A549 (cell line): ENCODE results near the gene U2SURP. TPM values are rescaled to one million over a fixed set of nuclear protein-coding genes. Genes with fewer than 3 reads are reported as not detected.

Source experiments
- ATAC-seq, 2 experiments: fragments of 200-7000 bp in 1 of 2; fragments of >200 bp in 1 of 2; cut with Nextera tagmentation in 1 of 2; cut with Tn5 transposase in 1 of 2; 3 replicates each; pipeline versions ENCODE4 v1.8.0 to v1.9.1; 2018 to 2020; ENCODE audit warnings: mild to moderate bottlenecking in 1 of 2, moderate library complexity in 1 of 2
- CTCF ChIA-PET: fragments of 300-600 bp; sonication (Branson Sonifier 250); formaldehyde crosslinking; extraction: SDS; loops from one replicate; lab custom pipeline; 2021; ENCODE audit warnings: antibody characterized with exemption, inconsistent platforms; lab: Yijun Ruan, JAX
- POLR2A ChIA-PET: fragments of 350-600 bp; formaldehyde crosslinking; extraction: SDS; loops from one replicate; lab custom pipeline; 2021; ENCODE audit warnings: antibody characterized with exemption, inconsistent platforms; lab: Yijun Ruan, JAX
- DNase-seq, 2 experiments: peaks; one replicate each; pipeline versions ENCODE4 v3.0.0 to v3.0.0-alpha.2; 2011 to 2016; ENCODE audit warnings: low read depth in 1 of 2, low spot score in 1 of 2
- FAIRE-seq: peaks from 2 replicates; lab custom pipeline; 2011; peaks lifted over from hg19 to GRCh38; lab: Jason Lieb, UNC
- H3K27ac ChIP-seq, 2 experiments: fragments of >200 bp; sonication (Bioruptor Twin); formaldehyde crosslinking; 3 replicates each; pipeline ENCODE4 v1.5.1; 2016 to 2017
- H3K4me1 ChIP-seq: fragments of >200 bp; sonication (Bioruptor Twin); formaldehyde crosslinking; 3 replicates; pipeline ENCODE4 v1.6.1; 2016
- H3K4me2 ChIP-seq: fragments of >200 bp; sonication (Bioruptor Twin); formaldehyde crosslinking; 3 replicates; pipeline ENCODE4 v1.6.1; 2016
- H3K4me3 ChIP-seq: fragments of >200 bp; sonication (Bioruptor Twin); formaldehyde crosslinking; 3 replicates; pipeline ENCODE4 v1.5.1; 2016
- H3K9me3 ChIP-seq: fragments of >200 bp; sonication (Bioruptor Twin); formaldehyde crosslinking; 3 replicates; pipeline ENCODE4 v1.6.1; 2016
- CBX2 ChIP-seq: fragments of 200-600 bp; sonication (generic); IDR thresholded peaks from 2 replicates; pipeline ENCODE4 v1.6.1; 2016; ENCODE audit warnings: low read depth, mild to moderate bottlenecking, borderline replicate concordance
- CEBPB ChIP-seq, 2 experiments: fragments of >200 bp in 1 of 2; sonication (Bioruptor Twin) in 1 of 2; formaldehyde crosslinking in 1 of 2; IDR thresholded peaks; 2 replicates each; pipeline ENCODE4 v1.6.1; 2012 to 2016
- EHF ChIP-seq: fragments of 250-450 bp; sonication (Bioruptor Pico); IDR thresholded peaks from 2 replicates; pipeline ENCODE4 v1.5.0; 2020; ENCODE audit warnings: mild to moderate bottlenecking
- ESRRA ChIP-seq: fragments of 150-350 bp; IDR thresholded peaks from 2 replicates; pipeline ENCODE4 v1.6.1; 2014; ENCODE audit warnings: mild to moderate bottlenecking, low read length, borderline replicate concordance
- HOXA7 ChIP-seq: fragments of 250-450 bp; sonication (Bioruptor Pico); IDR thresholded peaks from 2 replicates; pipeline ENCODE4 v1.5.0; 2020; ENCODE audit warnings: mild to moderate bottlenecking, moderate library complexity
- HOXB13 ChIP-seq: fragments of 250-450 bp; sonication (Bioruptor Pico); IDR thresholded peaks from 2 replicates; pipeline ENCODE4 v1.5.0; 2020; ENCODE audit warnings: low read depth, mild to moderate bottlenecking, moderate library complexity
- MAFK ChIP-seq: fragments of 450-650 bp; IDR thresholded peaks from 2 replicates; pipeline ENCODE4 v1.6.1; 2014; ENCODE audit not compliant: partially characterized antibody
- RARB ChIP-seq: fragments of 250-450 bp; sonication (Bioruptor Pico); IDR thresholded peaks from 2 replicates; pipeline ENCODE4 v1.8.0; 2021; ENCODE audit warnings: mild to moderate bottlenecking, moderate library complexity
- RCOR1 ChIP-seq: fragments of 150-350 bp; IDR thresholded peaks from 2 replicates; pipeline ENCODE4 v1.6.1; 2014; ENCODE audit warnings: antibody characterized with exemption, low read length, low read depth
- RFX5 ChIP-seq: fragments of 450-650 bp; IDR thresholded peaks from 2 replicates; pipeline ENCODE4 v1.7.1; 2014; ENCODE audit warnings: antibody characterized with exemption, mild to moderate bottlenecking, moderate library complexity
- RNF2 ChIP-seq: fragments of 200-600 bp; sonication (generic); IDR thresholded peaks from 2 replicates; pipeline ENCODE4 v1.6.1; 2016; ENCODE audit warnings: low read depth, mild to moderate bottlenecking, antibody characterized with exemption, moderate library complexity, borderline replicate concordance
- SREBF2 ChIP-seq: fragments of 450-650 bp; IDR thresholded peaks from 2 replicates; pipeline ENCODE4 v1.6.1; 2014; ENCODE audit warnings: mild to moderate bottlenecking, moderate library complexity
- TFCP2L1 ChIP-seq: fragments of 250-450 bp; sonication (Bioruptor Pico); IDR thresholded peaks from 2 replicates; pipeline ENCODE4 v1.5.0; 2021; ENCODE audit warnings: mild to moderate bottlenecking
- ZC3H11A ChIP-seq: fragments of 450-650 bp; IDR thresholded peaks from 2 replicates; pipeline ENCODE4 v1.6.1; 2014; ENCODE audit warnings: antibody characterized with exemption, mild to moderate bottlenecking
- ZFP36 ChIP-seq: fragments of 450-650 bp; IDR thresholded peaks from 2 replicates; pipeline ENCODE4 v1.6.1; 2014; ENCODE audit warnings: borderline replicate concordance; ENCODE audit not compliant: partially characterized antibody
- ZSCAN20 ChIP-seq: fragments of 250-450 bp; sonication (Bioruptor Pico); IDR thresholded peaks from 2 replicates; pipeline ENCODE4 v1.8.0; 2022; ENCODE audit warnings: mild to moderate bottlenecking, moderate library complexity
- WGBS: methylation state at CpG from one replicate; pipeline ENCODE4 v1.1.6; 2017; ENCODE audit errors: missing lambda C conversion rate; 5-methylcytosine and 5-hydroxymethylcytosine counted together
- polyA plus RNA-seq, 4 experiments: library from polyadenylated mRNA; depleted of rRNA in 3 of 4; stranded (reverse); fragments of >200 nt; fragmentation: RNase III in 1 of 4; extraction: RNeasy Plus Mini Kit Qiagen cat#74134 plus additional on column Dnase treatment in 1 of 4; gene quantifications; 2 replicates in 3 of 4; 3 replicates in 1 of 4; pipeline ENCODE4 v1.2.3, GENCODE V29; 2011 to 2017
- TF ChIP-seq, protein P1 (sequence below): fragments of 150-350 bp; IDR thresholded peaks from 2 replicates; pipeline ENCODE4 v1.6.1; 2014; ENCODE audit warnings: low read depth, mild to moderate bottlenecking, low read length
- TF ChIP-seq, protein P2 (sequence below): IDR thresholded peaks from 2 replicates; pipeline ENCODE4 v1.6.1; 2012
- TF ChIP-seq, protein P3 (sequence below): fragments of >200 bp; sonication (Bioruptor Twin); formaldehyde crosslinking; IDR thresholded peaks from 3 replicates; pipeline ENCODE4 v1.6.1; 2016
- TF ChIP-seq, protein P4 (sequence below): fragments of 200-600 bp; sonication (generic); IDR thresholded peaks from 2 replicates; pipeline ENCODE4 v1.6.1; 2016; ENCODE audit warnings: antibody characterized with exemption, mild to moderate bottlenecking, moderate library complexity

Gene U2SURP
- polyA plus RNA-seq, 2 of the 4 experiments (the other 2 are of a cell fraction), result 90.1 to 166 TPM

DNA sequence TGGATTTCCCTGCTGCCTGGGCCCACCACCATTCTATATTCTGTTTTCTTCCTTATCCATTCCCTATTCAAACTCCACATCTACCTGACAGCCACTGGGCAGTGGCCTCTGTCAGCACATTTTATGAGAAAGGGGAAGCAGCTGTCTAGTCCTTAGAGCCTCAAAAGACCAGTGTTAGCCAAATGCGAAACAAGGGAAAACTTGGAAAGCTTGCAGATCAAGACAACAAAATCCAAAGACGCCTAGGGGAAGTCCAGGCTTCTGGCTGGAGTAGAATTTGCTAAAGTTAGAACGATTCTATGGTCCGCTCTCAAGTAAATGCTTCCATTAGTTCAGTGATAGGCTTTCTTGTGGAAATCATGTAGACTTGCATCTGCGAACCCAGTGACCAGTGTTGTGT, 78.8 kb downstream of the U2SURP start:
- Histone ChIP-seq H3K27ac (no peak overlapping the region), H3K4me1 (no peaks in the 10 kb centered on the region), H3K4me2 (no peak overlapping the region), H3K4me3 (no peak overlapping the region), H3K9me3 (no peaks in the 10 kb centered on the region)
- TF ChIP-seq EHF (no peak), HOXA7 (CRISPR knock-in tag) (no peak), RFX5 (no peak), ZSCAN20 (no peak), RNF2 (no peak), CBX2 (no peak), MAFK (no peak), ESRRA (no peak), TFCP2L1 (no peak), ZC3H11A (no peak), ZFP36 (no peak), CEBPB (IDR thresholded peaks at IDR 0.05) (no peak), HOXB13 (CRISPR knock-in tag) (no peak), RCOR1 (no peak), SREBF2 (no peak)
- TF ChIP-seq, protein P1, sequence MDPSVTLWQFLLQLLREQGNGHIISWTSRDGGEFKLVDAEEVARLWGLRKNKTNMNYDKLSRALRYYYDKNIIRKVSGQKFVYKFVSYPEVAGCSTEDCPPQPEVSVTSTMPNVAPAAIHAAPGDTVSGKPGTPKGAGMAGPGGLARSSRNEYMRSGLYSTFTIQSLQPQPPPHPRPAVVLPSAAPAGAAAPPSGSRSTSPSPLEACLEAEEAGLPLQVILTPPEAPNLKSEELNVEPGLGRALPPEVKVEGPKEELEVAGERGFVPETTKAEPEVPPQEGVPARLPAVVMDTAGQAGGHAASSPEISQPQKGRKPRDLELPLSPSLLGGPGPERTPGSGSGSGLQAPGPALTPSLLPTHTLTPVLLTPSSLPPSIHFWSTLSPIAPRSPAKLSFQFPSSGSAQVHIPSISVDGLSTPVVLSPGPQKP, result no peak
- TF ChIP-seq, protein P2, sequence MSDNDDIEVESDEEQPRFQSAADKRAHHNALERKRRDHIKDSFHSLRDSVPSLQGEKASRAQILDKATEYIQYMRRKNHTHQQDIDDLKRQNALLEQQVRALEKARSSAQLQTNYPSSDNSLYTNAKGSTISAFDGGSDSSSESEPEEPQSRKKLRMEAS, result no peak
- POLR2A ChIA-PET, result no interaction called here
- ATAC-seq, result no peak
- FAIRE-seq, result no peak
- WGBS, result 67% methylated on average over 5 of the region's 5 CpGs
- no peak for DNase-seq
- CTCF ChIA-PET, result no interaction called here

DNA sequence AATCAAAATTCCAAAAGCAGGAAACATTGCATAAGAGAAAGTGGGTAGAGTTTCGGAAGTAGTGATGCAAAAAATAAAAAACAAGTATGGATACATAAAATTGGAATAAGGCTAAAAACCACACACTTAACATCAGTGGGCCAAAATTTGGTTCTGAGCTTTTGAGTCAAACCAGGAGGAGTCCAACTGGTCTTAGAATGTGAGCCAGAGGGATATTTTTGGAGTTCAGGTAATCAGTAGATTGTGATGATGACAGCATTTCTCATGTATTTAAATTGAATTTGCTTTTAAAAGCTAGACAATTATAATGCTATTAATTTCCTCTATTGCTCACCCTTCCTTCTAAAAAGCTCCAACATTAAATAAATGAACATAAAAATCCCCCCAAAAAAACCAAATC, 80.0 kb downstream of the U2SURP start:
- ChIA-PET POLR2A (no interaction called here), CTCF (interaction anchor here (1.0 kb wide), 1 partner anchor 24 kb away, joined by 3 read pairs; no protein-coding TSS in a partner anchor)
- no peak for ATAC-seq

More for the DNA sequence above, 80.0 kb downstream of the U2SURP start:
- FAIRE-seq, result no peak
- no peak overlapping the region for H3K4me2 ChIP-seq
- no peak for DNase-seq
- no peaks in the 10 kb centered on the region for H3K9me3 ChIP-seq
- H3K4me3 ChIP-seq, result no peak overlapping the region
- no peaks in the 10 kb centered on the region for H3K4me1 ChIP-seq
- no peak overlapping the region for H3K27ac ChIP-seq
- WGBS, result 56% methylated on average over 1 of the region's 1 CpG
- no peak for TF ChIP-seq CEBPB (IDR thresholded peaks at IDR 0.05)
- TF ChIP-seq, protein P3, sequence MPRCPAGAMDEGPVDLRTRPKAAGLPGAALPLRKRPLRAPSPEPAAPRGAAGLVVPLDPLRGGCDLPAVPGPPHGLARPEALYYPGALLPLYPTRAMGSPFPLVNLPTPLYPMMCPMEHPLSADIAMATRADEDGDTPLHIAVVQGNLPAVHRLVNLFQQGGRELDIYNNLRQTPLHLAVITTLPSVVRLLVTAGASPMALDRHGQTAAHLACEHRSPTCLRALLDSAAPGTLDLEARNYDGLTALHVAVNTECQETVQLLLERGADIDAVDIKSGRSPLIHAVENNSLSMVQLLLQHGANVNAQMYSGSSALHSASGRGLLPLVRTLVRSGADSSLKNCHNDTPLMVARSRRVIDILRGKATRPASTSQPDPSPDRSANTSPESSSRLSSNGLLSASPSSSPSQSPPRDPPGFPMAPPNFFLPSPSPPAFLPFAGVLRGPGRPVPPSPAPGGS, result no peak
- peak; percentile 48 for TF ChIP-seq MAFK
- TF ChIP-seq RARB (CRISPR knock-in tag), result no peak
- TF ChIP-seq, protein P4, sequence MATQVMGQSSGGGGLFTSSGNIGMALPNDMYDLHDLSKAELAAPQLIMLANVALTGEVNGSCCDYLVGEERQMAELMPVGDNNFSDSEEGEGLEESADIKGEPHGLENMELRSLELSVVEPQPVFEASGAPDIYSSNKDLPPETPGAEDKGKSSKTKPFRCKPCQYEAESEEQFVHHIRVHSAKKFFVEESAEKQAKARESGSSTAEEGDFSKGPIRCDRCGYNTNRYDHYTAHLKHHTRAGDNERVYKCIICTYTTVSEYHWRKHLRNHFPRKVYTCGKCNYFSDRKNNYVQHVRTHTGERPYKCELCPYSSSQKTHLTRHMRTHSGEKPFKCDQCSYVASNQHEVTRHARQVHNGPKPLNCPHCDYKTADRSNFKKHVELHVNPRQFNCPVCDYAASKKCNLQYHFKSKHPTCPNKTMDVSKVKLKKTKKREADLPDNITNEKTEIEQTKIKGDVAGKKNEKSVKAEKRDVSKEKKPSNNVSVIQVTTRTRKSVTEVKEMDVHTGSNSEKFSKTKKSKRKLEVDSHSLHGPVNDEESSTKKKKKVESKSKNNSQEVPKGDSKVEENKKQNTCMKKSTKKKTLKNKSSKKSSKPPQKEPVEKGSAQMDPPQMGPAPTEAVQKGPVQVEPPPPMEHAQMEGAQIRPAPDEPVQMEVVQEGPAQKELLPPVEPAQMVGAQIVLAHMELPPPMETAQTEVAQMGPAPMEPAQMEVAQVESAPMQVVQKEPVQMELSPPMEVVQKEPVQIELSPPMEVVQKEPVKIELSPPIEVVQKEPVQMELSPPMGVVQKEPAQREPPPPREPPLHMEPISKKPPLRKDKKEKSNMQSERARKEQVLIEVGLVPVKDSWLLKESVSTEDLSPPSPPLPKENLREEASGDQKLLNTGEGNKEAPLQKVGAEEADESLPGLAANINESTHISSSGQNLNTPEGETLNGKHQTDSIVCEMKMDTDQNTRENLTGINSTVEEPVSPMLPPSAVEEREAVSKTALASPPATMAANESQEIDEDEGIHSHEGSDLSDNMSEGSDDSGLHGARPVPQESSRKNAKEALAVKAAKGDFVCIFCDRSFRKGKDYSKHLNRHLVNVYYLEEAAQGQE, result no peak
